ENCODE measurements around the gene MINDY4B.
"Not testable (repeated sequence)": the region's sequence is repeated elsewhere in the genome, so short reads cannot be mapped to it uniquely, and the experiment has no call there.

The MINDY4B gene

DNA sequence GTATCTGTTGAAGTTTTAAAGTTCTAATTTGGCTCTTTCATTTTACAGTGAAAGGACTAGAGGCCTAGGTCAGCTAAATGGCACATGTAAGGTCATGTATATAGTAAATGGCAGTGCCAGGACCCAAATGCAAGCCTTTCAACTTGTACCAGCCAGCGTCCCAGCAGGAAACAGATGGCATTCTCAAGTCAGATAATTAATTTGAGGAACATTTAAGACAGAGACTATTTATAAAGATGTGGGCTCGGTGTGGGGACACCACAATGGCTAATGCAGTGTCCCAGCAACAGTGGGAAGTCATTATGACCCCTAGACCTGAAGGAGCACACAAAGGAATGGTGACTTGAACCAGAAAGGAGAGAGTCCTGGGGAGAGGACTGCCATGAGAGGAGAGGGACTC lies 6.1 kb downstream of the MINDY4B start:
- no peak for DNase-seq (ENCODE audit: low read depth, low spot score)

DNA sequence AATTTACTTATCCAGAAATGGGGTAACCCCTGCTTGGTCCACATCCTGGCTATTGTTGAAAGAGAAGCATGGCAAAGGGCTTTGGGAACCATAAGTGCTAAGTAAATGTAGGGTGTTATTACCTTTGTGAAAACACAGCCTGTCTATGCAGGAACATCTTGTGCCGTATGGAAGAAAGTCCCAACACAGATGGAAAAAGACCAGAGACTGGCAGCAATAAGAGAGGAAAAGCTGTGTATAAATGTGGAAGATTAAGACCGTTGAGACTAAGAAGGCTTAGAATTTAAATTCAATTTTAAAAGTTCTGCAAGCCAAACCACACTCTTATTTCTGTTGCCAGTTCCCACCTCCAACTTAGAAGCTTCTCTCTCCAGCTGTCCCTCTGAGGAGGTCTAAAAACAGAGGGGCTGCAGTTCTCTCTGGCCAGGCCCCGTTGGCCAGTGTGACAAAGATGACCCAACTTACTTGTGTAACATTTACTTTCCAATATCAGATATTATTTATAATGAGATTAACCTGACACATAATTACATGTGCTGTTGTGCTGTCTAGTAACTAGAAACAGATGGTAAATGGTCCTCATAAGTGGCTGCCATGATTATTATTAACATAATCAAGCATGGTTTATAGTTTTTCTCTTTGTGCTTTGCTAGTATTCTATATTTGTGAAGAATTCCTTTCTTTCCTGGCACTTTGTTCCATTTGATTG lies 7.0 kb downstream of the MINDY4B start:
- no peak for DNase-seq (ENCODE audit: low read depth, low spot score)

DNA sequence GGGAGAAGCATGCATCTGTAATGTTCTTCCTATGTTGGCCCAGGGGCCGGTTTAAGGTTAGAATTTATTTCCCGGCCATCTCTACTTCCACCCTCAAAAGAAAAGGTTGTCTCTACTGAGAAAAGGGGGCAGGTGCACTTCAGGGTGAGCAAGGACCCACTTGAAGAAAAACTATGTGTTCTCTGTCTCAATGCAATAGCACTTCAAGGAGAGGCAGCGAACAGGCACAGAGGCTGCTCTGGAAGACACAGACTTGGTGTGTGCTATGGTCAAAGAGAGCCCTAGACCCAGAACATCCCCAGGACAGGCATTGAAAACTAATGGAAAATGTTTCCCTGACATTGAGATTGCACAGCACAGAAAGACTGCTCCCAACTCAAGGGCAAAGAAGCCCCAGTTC lies 7.6 kb downstream of the MINDY4B start:
- DNase-seq (ENCODE audit: low read depth, low spot score): no peak

DNA sequence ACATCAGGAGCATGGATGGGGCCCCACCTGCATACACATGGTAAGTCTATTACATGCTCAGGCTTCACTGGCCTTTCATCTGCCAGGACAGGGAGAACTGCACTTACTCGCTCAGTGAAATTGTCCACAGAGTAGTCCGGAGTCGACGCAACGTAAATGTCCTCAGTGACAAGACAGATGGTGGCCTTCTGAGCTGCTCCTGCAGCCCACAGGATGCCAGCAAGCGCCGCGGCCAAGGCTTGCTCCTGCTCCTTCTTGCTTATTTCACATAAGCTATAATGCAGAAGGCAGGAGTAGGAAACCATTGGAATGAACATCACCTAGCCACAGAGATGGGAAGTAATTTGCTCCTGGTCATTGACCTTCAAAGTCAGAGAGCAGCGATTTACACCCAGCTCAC lies 14.4 kb downstream of the MINDY4B start:
- DNase-seq (ENCODE audit: low read depth, low spot score): no peak

DNA sequence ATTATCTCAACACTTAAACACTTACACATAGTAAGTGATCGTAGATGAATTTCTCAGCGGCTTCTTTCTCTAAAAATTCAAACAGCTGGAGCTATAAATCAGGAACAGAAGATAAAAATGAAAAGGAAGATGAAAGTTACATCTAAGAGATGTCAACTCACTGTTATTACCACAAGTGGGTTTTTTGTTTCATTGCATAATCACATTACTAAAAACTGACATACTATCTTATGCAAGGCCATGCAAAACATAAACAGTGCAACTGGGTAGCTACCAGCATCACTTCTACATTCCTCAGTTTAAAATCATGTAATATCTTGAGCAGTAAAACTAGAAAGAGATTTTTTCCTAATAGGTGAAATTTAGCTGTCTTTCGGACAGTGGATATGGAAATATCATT lies 14.9 kb downstream of the MINDY4B start:
- DNase-seq (ENCODE audit: low read depth, low spot score): no peak

DNA sequence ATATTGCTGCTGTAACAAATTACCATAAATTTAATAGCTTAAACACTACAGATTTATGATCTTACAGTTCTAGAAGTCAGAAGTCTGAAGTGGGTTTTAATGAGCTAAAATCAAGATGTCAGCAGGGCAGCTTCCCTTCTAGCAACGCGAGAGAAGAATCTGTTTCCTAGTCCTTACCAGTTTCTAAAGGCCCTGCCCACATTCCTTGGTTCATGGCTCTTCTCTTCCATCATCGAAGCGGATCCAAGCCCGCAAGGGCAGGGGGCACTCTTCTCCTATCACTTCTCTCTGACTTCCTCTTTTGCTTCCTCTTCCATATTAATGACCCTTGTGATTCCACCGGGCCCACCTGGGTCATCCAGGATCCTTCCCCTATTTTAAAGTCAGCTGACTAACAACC lies 16.1 kb downstream of the MINDY4B start:
- no peak for DNase-seq (ENCODE audit: low read depth, low spot score)

DNA sequence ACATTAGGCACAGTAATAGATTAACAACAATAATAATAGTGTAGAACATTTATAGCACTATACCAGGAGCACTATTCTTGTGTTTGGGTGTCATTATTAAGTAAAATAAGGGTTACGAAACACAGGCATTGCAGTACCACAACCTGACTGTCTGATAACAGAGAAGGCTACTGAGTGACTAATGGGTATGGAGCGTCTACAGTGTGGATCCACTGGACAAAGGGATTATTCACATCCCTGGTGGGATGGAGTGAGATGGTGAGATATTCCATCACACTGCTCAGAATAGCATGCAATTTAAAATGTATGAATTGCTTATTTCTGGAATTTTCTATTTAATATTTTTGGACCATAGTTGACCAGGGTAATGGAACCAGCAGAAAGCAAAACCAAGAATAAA lies 18.2 kb downstream of the MINDY4B start:
- no peak for DNase-seq (ENCODE audit: low read depth, low spot score)

DNA sequence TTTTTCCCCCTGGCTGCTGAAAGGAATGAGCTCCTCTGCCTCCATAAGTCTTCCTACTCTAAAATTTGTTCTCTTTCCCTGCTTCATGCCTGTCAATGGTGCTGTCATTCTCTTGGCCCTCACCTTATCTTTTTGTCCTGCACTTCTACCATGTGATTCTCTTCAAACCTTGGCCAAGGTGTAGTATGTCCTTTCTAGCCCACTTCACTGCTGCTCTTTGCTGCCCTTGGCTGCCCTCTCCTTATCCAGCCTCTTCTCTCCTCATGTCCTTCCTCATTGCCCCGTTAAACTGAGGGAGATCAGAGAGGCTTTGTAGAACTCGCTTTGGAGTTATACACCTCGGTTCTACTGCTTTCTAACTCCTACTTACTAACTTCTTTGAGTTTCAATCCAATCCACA lies 19.7 kb downstream of the MINDY4B start:
- DNase-seq (ENCODE audit: low read depth, low spot score): no peak

DNA sequence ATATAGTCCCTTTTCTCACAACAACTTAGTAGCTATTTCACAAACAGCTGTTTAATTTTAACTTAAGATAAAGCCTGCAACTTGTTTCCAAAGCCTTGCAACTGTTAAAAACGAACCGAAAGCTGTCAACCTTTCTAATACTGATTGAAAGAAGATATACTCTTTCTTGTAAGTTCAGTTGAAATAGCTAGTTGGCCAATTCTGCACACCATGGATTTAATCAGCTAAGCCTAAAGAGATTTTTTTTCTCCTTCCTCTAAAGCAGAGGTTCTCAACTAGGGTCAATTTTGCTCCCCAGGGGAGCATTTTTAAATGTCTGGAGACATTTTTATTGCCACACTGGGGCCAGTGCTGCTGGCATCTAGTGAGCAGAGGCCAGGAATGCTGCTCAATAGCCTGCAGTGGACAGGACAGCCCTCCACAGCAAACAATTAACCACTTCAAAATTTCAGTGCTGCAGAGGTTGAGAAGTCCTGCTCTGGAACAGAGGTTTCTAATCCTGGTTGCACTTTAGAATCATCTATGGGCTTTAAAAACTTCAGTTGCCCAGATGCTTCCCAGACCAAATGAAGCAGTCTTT lies 26.2 kb downstream of the MINDY4B start:
- DNase-seq (ENCODE audit: low read depth, low spot score): peak; percentile 6

DNA sequence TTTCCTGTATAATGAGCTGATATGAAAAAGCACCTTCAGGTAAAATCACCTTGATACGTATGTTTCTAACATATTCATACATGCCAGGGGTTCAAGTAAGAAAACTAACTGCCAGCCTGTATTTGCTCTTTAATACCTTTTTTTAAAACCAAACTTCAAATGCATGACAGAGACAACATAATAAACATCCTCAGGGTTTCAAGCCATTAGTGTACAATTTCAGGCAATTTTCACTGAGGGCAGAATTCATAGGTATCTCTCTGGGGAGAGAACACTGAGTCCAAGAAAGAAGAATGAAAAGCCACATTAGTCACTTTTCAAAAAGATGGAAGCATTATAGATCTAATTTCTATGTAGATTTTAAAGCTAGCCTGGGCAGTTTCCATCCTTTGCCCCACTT lies 26.9 kb downstream of the MINDY4B start:
- DNase-seq (ENCODE audit: low read depth, low spot score): no peak

DNA sequence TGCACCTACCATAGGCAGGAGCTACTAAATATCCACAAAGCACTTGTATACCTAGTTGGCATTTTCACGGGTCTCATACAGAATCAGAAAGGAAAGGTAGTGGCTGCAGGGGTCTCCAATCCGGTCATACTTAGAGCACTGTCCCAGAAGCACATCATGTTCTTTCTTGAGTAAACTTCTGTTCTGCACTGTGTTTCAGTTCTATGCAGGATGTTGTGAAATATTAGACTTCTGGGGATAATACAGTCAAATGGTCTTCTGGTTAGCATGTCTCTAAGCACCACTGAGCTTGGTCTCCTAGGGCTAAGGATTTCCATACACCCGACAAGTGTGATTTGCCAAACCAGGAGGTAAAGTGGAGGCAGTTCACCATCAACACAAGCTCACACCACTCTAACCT lies 27.9 kb downstream of the MINDY4B start:
- no peak for DNase-seq (ENCODE audit: low read depth, low spot score)

DNA sequence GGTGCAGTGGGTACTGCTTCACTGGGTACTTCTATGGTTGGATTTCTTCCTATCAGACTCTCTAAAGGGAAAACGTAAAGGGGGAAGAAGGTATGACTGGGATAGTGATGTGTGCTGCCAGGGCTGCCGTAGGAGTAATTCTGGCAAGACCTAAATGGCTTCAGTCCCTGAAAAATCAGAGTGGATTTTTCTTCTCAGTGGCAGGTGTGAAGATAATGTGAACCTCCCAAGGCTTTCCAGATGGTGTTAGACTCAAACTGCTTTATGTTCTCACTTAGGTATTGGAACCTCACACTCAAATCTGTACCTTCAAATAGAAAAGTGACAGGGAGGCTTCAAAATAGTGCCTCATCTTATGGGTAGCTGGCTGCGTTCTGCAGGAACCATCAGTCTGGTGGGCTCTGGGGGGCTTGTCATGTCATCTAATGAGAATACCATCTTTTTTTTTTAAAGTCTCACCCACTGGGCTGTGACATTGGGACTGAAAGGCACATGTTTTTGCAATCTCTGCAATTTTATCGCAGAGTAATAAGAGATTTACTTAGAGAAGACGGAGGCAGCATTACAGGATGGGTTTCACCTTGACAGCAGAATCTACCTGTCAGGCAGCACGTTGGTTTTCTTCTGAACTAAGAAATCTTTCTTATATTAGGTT lies 28.5 kb downstream of the MINDY4B start:
- no peak for DNase-seq (ENCODE audit: low read depth, low spot score)

DNA sequence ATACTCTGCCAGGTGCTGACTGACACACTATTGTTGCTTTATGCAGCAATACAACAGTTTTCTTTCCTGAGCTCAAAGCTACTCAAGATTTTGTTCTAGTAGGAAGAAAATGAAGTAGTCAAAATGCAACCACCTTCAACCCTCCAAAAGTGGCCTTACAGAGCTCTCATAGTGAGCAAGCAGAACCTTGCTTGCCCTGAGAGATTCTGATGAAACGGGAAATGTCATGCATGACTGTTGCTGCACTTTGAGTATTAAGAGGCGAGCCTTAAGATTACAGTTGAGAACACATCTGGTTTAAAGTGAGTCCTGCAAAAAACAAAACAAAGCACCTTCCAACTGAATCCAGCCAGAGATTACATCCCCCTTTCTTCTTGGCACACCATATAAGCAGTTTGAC lies 29.7 kb downstream of the MINDY4B start:
- DNase-seq (ENCODE audit: low read depth, low spot score): no peak

DNA sequence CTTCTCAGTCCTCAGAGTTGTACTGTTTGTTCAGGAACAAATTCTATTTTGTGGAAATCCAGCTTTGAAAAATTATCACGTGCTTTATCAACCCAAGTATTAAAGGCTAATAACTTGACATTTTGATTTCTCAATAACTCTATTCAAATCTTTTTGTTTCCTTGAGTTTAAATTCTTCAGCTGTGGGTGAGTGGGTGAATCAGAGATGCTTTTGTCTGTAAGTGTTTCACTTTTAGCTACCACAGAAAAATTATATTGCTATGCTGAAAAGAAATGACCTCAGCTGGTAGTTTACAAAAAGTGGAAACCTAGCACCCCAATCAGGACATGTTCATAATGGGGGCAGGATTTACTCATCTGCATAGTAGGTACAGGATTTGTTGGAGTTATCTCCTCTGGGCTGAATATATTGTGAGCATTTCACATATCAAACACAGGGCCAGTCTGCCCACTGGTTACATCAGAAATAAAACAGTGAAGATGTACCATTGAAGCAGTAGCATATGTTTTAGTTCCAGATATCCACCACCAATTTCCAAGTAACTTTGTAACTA lies 30.5 kb downstream of the MINDY4B start:
- no peak for DNase-seq (ENCODE audit: low read depth, low spot score)

DNA sequence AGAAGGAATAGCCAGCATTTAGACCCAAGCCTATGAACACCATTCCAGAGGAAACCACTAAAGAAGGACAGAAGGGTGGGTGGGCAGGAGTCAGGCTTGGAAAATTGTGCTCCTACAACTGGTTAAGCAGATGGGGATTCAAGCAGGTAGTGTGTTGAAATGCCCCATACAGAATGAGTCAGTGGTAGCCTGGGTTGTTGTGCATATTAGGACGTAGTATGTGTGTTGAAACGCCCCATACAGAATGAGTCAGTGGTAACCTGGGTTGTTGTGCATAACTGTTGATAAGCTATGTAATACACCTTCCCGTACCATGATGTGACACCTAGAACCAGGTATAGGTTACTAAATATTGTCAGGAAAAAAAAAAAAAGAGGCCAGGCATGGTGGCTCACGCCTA lies 34.0 kb downstream of the MINDY4B start:
- DNase-seq (ENCODE audit: low read depth, low spot score): no peak

DNA sequence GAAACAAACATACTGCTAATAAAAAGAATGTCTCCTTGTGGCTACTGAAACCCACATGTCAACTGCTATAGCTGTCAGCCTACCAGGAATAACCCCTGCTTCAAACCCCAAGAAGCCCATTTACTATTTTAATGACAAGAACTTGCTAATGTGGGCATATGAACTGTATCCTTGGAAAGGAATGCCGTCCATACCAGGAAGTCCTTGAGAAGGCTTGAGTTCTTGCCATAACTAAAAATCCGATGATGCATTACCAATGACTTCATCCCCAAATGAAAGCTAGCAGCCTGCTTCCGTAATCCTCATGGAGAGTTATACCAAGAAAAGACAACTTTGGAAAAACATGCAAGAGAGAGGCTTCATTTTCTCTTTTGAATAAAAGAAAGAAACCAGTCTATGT lies 34.8 kb downstream of the MINDY4B start:
- no peak for DNase-seq (ENCODE audit: low read depth, low spot score)

DNA sequence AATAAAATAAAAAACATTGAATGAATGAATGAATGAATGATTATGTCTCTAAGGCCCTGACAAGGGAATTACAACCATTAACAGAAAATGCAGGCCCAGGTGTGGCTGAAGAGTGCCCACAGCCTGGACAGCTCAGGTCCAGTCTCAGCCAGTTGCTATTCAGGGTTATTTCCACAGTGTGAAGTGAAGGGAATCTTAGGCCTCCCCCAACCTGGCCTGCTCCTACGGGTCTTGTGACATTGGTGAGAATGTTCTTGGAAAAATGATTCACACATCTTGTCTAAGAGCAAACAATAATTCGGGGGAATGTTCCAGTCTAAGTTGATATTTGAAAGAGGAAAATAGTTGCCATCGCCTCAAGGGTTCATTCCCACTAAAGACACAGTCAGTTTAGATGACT lies 37.0 kb downstream of the MINDY4B start:
- DNase-seq (ENCODE audit: low read depth, low spot score): no peak

DNA sequence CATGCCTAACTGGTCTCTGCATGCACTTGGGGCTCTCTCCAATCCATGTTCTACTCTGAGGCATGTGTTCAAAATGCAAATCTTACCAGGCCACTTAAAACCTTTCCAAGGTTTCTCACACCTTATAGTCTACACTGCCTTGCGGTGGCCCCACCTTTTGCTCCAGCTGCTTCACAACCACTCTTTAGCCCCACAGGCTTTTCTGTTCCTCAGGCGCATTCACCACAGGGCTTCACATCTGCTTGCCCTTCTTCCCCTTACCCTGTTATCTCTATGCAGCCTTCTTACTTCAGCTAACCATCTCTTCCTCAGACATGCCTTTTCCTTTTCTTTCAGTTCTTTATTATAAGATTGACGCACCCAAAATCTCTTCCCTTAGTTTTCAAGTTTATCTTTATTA lies 37.8 kb downstream of the MINDY4B start:
- no peak for DNase-seq (ENCODE audit: low read depth, low spot score)

DNA sequence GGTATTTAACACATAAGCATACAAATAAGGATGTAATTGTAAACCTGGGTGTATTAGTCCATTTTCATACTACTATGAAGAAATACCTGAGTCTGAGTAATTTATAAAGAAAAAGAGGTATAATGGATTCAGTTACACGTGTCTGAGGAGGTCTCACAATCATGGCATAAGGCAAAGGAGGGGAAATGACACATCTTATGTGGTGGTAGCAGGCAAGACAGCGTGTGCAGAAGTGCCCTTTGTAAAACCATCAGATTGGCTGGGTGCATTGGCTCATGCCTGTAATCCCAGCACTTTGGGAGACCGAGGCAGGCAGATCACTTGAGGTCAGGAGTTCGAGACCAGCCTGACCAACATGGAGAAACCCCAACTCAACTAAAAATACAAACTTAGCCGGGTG lies 41.3 kb downstream of the MINDY4B start:
- DNase-seq (ENCODE audit: low read depth, low spot score): not testable (repeated sequence)

DNA sequence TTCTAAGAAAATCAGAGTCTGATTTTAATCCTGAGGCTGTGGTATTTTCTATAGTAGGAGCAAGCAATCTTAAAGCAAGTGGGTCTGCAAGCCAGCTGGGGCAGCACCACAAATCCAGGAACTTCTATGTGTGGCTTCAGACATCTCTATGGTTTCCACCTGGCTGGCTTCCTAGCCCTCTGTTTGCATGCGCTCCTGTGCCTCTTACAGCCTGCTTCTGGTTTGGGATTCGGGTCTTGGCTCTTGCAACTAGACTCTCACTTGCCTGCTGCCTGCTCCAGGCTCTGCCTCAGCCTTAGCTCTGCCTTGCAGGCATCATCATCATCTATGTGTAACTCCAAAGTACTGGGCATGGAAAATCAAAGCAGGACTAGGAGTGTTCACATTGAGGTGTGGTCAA lies 43.4 kb downstream of the MINDY4B start:
- DNase-seq (ENCODE audit: low read depth, low spot score): no peak

DNA sequence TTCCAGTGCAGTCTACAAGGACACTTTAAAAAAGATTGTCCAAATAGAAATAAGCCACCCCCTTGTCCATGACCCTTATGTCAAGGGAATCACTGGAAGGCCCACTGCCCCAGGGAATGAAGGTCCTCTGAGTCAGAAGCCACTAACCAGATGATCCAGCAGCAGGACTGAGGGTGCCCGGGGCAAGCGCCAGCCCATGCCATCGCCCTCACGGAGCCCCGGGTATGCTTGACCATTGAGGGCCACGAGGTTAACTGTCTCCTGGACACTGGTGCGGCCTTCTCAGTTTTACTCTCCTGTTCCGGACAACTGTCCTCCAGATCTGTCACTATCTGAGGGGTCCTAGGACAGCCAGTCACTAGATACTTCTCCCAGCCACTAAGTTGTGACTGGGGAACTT lies 47.3 kb downstream of the MINDY4B start:
- not testable (repeated sequence) for DNase-seq (ENCODE audit: low read depth, low spot score)

DNA sequence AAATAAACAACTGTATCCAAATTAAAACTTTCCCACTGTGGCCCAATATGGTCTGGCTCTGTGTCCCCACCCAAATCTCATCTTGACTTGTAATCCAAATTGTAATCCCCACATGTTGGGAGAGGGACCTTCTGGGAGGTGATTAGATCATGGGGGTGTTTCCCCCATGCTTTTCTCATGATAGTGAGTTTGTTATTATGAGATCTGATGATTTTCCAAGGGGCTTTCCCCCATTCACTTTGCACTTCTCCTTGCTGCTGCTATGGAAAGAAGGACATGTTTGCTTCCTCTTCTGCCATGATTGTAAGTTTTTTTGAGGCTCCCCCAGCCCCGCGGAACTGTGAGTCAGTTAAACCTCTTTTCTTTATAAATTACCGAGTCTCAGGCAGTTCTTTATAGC lies 55.0 kb downstream of the MINDY4B start:
- DNase-seq (ENCODE audit: low read depth, low spot score): no peak

DNA sequence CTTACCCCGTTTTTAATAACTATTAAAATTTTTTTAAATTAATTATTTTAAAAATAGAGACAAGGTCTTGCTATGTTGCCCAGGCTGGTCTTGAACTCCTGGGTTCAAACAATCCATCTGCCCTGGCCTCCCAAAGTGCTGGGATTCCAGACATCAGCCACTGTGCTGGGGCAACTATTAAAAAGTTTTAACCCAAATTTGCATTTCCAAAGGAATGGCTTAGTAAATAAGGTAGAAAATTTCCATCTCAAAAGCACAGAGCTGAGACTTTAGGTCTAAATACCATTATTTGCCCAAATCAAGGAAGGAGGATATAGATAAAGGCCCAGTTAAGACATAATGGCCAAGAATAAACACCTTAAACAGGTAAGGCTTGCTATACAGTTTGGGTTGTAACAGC lies 56.4 kb downstream of the MINDY4B start:
- DNase-seq (ENCODE audit: low read depth, low spot score): no peak
